Hepatocyte (in vitro differentiated cells): ENCODE results near the gene CHST15. TPM values are rescaled to one million over a fixed set of nuclear protein-coding genes. Genes with fewer than 3 reads are reported as not detected.

Experiments
- DNase-seq: peaks from one replicate; pipeline ENCODE4 v3.0.0-alpha.2; 2016; ENCODE audit warnings: low spot score
- H2AFZ ChIP-seq: fragments of 200-600 bp; sonication (generic); 2 replicates; pipeline ENCODE4 v1.6.0; 2016; ENCODE audit warnings: antibody characterized with exemption, mild to moderate bottlenecking
- H3K27ac ChIP-seq: fragments of 200-600 bp; sonication (generic); 2 replicates; pipeline ENCODE4 v1.5.1; 2016; ENCODE audit warnings: mild to moderate bottlenecking
- H3K27me3 ChIP-seq: fragments of 200-600 bp; sonication (generic); 2 replicates; pipeline ENCODE4 v1.6.1; 2016
- H3K36me3 ChIP-seq: fragments of 200-600 bp; sonication (generic); replicated peaks from 2 replicates; pipeline ENCODE4 v1.5.1; 2016; ENCODE audit warnings: low read depth; ENCODE audit not compliant: insufficient read depth
- H3K4me1 ChIP-seq: fragments of 200-600 bp; sonication (generic); 2 replicates; pipeline ENCODE4 v1.5.1; 2016; ENCODE audit warnings: mild to moderate bottlenecking, moderate library complexity; ENCODE audit not compliant: insufficient read depth
- H3K4me2 ChIP-seq: fragments of 200-600 bp; sonication (generic); 2 replicates; pipeline ENCODE4 v1.6.0; 2016
- H3K4me3 ChIP-seq: fragments of 200-600 bp; sonication (generic); 2 replicates; pipeline ENCODE4 v1.5.1; 2016; ENCODE audit warnings: mild to moderate bottlenecking
- H3K79me2 ChIP-seq: fragments of 200-600 bp; sonication (generic); 2 replicates; pipeline ENCODE4 v1.6.0; 2017; ENCODE audit warnings: mild to moderate bottlenecking
- H3K9me2 ChIP-seq: fragments of 200-600 bp; sonication (generic); replicated peaks from 2 replicates; pipeline ENCODE4 v1.6.0; 2017; ENCODE audit warnings: mild to moderate bottlenecking; ENCODE audit not compliant: insufficient read depth
- H3K9me3 ChIP-seq: fragments of 200-600 bp; sonication (generic); 2 replicates; pipeline ENCODE4 v1.5.1; 2016; ENCODE audit warnings: low read depth, mild to moderate bottlenecking
- H4K20me1 ChIP-seq: fragments of 200-600 bp; sonication (generic); 2 replicates; pipeline ENCODE4 v1.6.0; 2016; ENCODE audit warnings: mild to moderate bottlenecking; ENCODE audit not compliant: insufficient read depth, poor library complexity, severe bottlenecking
- CTCF ChIP-seq: fragments of 200-600 bp; sonication (generic); IDR thresholded peaks from 2 replicates; pipeline ENCODE4 v1.5.1; 2016; ENCODE audit warnings: antibody characterized with exemption, mild to moderate bottlenecking; ENCODE audit not compliant: poor library complexity
- EZH2 ChIP-seq: fragments of 200-600 bp; sonication (generic); IDR thresholded peaks from 2 replicates; pipeline ENCODE4 v1.6.1; 2016; ENCODE audit warnings: antibody characterized with exemption, mild to moderate bottlenecking, borderline replicate concordance
- EZH2phosphoT487 ChIP-seq: fragments of 200-600 bp; sonication (generic); IDR thresholded peaks from one replicate; pipeline ENCODE4 v1.6.1; 2018; ENCODE audit warnings: antibody characterized with exemption, mild to moderate bottlenecking, low read depth, moderate library complexity; ENCODE audit not compliant: unreplicated experiment, severe bottlenecking
- WGBS: methylation state at CpG from one replicate; pipeline ENCODE4 v1.1.6; 2016; ENCODE audit warnings: low lambda C conversion rate; ENCODE audit errors: missing lambda C conversion rate; 5-methylcytosine and 5-hydroxymethylcytosine counted together
- polyA plus RNA-seq: library from polyadenylated mRNA; unstranded; fragments of >200 nt; fragmentation: Nextera tagmentation; extraction: Ambion mirVana; gene quantifications from 2 replicates; pipeline ENCODE4 v1.2.1, GENCODE V29; 2016
- total RNA-seq: library from RNA; depleted of rRNA; stranded (reverse); fragments of >200 nt; gene quantifications from 2 replicates; pipeline ENCODE4 v1.2.3, GENCODE V29; 2014

CHST15 gene
- total and polyA plus RNA-seq, 2 experiments from 2014 or later: 3.9 to 4.5 TPM

GRCh38 chr10:124015991-124016390 lies 77.4 kb downstream of the CHST15 start:
- WGBS: 96% methylated on average over 9 of the region's 9 CpGs
- no peak for DNase-seq
- H3K36me3 ChIP-seq: no peaks in the 10 kb centered on the region

GRCh38 chr10:124014416-124015154 lies 78.8 kb downstream of the CHST15 start:
- Histone ChIP-seq H2AFZ (no peak overlapping the region), H3K27ac (no peak overlapping the region), H4K20me1 (no peaks in the 10 kb centered on the region), H3K9me2 (no peaks in the 10 kb centered on the region), H3K9me3 (no peaks in the 10 kb centered on the region), H3K4me2 (no peak overlapping the region), H3K27me3 (no peaks in the 10 kb centered on the region), H3K4me1 (no peaks in the 10 kb centered on the region), H3K4me3 (no peak overlapping the region), H3K36me3 (no peaks in the 10 kb centered on the region), H3K79me2 (no peaks in the 10 kb centered on the region)
- WGBS: 93% methylated on average over 17 of the region's 22 CpGs
- TF ChIP-seq EZH2phosphoT487 (no peak), EZH2 (no peak), CTCF (no peak)
- DNase-seq: no peak

More at GRCh38 chr10:124015991-124016390, 77.4 kb downstream of the CHST15 start:
- Histone ChIP-seq H3K4me1 (no peaks in the 10 kb centered on the region), H3K9me2 (no peaks in the 10 kb centered on the region), H3K27ac (no peak overlapping the region), H3K79me2 (no peaks in the 10 kb centered on the region), H3K27me3 (no peaks in the 10 kb centered on the region), H3K4me2 (no peak overlapping the region), H4K20me1 (no peaks in the 10 kb centered on the region), H3K4me3 (no peak overlapping the region), H2AFZ (no peak overlapping the region), H3K9me3 (no peaks in the 10 kb centered on the region)
- TF ChIP-seq CTCF (no peak), EZH2 (no peak), EZH2phosphoT487 (no peak)

GRCh38 chr10:124013916-124014315 lies 79.5 kb downstream of the CHST15 start:
- H3K79me2 ChIP-seq: no peaks in the 10 kb centered on the region
- WGBS: 94% methylated on average over 1 of the region's 1 CpG
- TF ChIP-seq CTCF: no peak
- TF ChIP-seq EZH2phosphoT487: no peak
- TF ChIP-seq EZH2: no peak
- no peaks in the 10 kb centered on the region for H3K4me1 ChIP-seq
- no peaks in the 10 kb centered on the region for H4K20me1 ChIP-seq
- H3K4me2 ChIP-seq: no peak overlapping the region
- no peaks in the 10 kb centered on the region for H3K9me3 ChIP-seq
- no peaks in the 10 kb centered on the region for H3K9me2 ChIP-seq
- H3K27ac ChIP-seq: no peak overlapping the region
- no peak overlapping the region for H2AFZ ChIP-seq
- no peaks in the 10 kb centered on the region for H3K36me3 ChIP-seq
- no peak for DNase-seq
- H3K4me3 ChIP-seq: no peak overlapping the region
- H3K27me3 ChIP-seq: no peaks in the 10 kb centered on the region
